Measurements from ENCODE around the gene MREG. TPM values are rescaled to one million over a fixed set of nuclear protein-coding genes. Genes with fewer than 3 reads are reported as not detected.
"Not testable (repeated sequence)": the region's sequence is repeated elsewhere in the genome, so short reads cannot be mapped to it uniquely, and the experiment has no call there.

The MREG gene
- total RNA-seq, 1 donor from 2014 or later, result 1.2 TPM

DNA sequence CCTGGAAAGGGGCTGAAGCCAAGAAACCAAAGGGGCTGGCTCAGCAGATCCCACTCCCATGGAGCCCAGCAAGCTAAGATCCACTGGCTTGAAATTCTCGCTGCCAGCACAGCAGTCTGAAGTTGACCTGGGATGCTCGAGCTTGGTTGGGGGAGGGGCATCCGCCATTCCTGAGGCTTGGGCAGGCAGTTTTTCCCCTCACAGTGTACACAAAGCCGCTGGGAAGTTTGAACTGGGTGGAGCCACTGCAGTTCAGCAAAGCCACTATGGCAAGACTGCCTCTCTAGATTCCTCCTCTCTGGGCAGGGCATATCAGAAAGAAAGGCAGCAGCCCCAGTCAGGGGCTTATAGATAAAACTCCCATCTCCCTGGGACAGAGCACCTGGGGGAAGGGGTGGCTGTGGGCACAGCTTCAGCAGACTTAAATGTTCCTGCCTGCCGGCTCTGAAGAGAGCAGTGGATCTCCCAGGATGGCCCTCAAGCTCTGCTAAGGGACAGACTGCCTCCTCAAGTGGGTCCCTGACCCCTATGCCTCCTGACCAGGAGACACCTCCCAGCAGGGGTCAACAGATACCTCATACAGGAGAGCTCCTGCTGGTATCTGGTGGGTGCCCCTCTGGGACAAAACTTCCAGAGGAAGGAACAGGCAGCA lies 24.7 kb downstream of the MREG start:
- DNase-seq (ENCODE audit: low spot score), result not testable (repeated sequence)

DNA sequence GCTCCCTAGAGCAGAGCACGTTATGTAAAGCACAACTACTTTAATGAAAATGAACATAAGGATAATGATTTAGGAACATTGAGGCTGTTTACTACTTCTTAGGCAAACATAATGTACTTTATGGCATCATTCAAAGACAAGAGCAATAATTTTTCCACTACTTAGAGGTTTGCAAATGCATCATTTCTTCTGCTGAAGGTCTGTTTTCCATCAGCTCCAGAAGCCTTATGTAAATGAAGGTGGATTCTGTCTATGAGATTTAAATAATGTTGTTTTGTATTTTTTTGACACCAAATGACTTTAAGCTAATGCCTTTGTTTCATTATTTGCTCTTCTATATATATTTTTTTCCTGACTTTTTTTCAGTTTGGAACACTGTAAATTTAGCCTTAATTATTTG lies 28.1 kb downstream of the MREG start:
- no peak for DNase-seq (ENCODE audit: low spot score)

DNA sequence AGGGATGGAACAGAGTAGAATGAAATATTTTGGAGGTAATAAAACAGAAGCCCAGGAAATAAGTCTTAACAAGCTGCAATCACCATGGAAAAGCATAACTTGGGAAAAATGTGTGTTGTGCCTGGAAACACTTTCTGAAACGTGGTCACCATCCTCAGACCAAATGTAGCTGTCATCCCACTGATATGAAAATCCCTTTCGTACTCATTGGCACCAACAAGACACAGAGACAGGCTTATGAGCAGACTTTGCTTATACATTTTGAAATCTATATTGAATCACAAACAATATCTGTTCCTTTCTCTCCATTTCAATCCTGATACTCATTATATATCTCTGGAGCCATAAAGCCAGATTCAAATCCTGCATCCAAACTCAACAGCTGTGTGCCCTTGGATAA lies 28.7 kb downstream of the MREG start:
- no peak for DNase-seq (ENCODE audit: low spot score)

DNA sequence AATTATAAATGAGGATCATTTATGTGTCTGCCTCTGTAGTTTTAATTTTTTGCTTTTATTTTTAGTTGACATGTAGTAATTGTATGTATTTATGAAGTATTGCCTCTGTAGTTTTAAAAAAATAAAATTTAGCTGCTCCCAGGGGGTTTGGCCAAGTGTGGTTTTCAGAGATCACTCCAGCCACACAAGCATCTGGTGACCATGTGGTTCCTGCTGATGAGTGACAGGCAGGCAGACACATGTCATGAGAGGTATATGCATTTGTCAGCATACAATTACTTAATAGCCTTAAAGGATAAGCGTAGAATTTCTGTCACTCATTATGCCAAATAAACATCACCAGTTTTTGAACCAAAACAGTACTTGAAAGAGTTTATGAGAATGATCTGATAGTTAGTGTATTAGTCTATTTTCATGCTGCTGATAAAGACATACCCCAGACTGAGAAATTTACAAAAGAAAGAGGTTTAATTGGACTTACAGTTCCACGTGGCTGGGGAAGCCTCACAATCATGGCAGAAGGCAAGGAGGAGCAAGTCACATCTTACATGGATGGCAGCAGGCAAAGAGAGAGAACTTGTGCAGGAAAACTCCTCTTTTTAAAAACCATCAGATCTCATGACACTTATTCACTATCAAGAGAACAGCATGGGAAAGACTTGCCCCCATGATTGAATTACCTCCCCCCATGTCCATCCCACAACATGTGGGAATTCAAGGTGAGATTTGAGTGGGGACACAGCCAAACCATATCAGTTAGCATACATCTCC lies 29.6 kb downstream of the MREG start:
- DNase-seq (ENCODE audit: low spot score), result no peak

DNA sequence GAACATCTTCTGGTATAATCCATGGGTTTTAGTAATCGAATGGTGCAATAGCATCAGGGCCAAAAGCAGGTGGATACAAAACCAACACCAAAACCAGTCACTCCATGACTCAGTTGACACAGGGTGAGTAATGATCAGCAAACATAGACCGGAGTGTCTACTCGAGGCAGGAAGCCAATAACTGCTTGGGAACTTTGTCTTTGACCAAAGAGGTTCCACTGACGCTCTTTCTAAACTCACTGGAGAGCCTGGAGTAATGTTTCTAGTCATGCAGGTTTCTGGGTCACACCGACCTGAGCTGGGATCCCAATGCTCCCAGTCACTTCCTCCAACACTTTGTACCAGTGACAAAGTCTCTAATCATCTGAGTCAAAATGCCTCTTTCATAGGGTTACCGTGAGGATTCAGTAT lies 30.9 kb downstream of the MREG start:
- no peak for DNase-seq (ENCODE audit: low spot score)

DNA sequence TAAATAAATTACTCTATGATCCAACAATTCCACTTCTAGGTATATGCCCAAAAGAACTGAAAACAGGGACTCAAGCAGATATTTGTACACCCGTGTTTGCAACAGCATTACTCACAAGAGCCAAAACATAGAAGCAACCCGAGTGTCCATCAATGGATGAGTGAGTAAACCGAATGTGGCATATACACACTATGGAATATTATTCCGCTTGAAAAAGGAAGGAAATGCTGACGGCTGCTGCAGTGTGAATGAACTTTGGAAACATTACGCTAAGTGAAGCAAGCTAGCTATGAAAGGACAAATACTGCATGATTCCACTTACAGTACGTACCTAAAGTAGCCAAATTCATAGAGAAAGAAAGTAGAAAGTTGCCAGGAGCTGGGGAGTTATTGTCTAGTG lies 32.2 kb downstream of the MREG start:
- no peak for DNase-seq (ENCODE audit: low spot score)

DNA sequence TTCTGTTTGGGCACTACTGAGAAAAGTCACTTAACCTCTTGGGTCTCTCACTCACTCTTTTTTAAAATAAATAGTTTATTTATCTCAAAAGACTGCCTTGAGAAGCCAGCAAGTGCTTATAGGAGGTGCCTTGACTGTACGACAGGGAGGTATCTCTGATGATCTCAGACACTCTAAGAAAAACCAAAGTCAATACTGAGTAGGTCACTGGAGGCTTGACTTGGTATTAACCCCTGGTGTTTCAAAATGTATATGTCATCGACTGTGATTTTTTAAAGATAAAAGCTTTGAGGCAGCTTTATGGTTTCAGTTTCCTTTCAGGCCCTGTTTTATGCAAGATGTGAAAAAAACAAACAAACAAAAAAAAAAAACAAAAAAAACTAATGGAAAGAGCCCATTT lies 33.7 kb downstream of the MREG start:
- no peak for DNase-seq (ENCODE audit: low spot score)

DNA sequence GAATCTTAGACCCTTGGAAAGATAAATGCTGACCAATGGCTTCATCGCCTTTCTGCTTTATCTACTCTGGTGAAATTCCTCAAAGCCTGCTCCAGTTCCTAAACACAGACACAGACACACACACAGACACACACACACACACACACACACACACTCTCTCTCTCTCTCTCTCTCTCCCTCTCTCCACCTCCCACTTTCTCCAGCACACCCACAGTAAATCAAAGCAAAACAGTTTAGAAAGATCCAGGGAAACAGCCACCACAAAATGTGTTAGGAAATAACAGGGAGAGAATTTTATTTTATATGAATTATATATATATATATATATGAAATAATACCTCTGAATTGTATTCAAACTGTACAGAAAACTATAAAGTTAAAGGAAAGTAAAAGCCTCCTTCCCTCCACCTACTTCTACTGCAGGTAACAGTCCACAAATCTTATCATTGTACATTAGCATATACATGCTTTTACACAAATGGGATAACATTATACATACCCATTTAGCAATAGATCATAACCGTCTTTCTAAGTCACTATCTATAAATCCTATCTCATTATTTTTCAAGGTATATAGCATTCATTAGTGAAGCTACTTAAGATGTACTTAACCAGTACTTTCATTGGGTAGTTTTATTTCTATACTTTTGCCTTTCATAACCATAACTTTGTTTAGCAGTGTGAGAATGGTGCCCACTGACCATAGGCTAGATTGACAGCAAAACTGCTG lies 38.5 kb downstream of the MREG start:
- no peak for DNase-seq (ENCODE audit: low spot score)

DNA sequence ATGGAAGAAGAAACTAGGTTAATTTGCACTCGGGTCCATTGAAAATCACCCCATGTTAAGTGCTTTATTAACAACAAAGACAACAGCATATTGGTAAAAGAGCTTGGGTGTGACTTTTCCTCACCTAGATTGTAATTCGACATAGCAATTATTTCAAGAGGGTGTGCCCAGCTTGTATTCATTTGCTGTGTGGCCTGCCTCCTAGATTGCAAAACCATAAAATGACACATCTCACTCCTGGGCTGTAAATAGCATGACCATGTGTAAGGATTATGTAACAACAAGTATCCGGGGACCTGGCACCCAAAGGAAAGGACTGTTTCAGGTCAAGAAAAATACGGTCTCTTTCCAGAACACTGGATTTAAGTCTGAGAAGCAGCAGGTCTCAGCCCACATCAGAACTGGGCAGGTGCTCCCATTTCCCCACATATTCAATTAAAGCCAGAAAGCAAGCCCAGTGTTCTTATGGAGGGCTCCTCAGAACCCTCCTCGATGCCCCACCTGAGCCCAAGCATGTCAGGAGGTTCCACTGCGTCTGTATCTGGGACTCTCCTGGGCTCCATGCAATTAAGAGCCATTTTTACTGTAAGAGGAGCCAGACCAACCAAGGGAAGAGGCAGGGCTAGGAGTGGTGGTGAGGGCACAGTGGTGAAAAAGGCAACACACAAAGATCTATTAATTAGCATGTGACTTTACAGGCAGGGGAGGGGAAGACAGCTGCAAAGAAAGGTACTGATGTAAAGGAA lies 39.2 kb downstream of the MREG start:
- DNase-seq (ENCODE audit: low spot score), result no peak

DNA sequence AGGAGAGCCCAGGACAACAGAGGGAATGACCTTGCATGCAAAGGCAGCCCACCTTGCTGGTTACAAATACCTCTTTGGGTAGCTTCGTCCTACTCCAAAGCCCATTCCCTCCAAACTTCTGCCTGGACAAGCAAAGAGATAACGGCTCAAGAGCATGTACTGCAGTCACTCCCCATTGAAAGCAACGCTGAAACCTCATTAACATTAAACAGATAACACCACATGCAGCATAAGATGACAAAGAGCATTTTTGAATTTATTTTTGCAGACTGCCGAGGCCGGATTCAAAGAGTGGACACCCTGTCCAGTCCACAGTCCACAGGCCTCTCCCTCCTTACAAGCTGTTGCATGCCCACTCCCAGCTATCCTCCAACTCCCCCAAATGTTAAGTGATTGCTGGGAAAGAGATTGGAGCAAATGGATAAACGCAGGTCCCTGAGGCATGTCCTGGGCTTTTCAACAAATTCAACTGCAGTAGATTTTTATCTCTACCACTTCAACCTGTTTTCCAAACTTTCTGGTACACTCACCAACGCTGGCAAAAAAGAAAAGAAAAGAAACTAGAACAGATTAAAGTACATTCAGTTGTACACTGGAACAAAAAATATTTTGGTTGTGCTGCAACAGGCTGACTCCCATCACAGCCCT lies 40.1 kb downstream of the MREG start:
- no peak for DNase-seq (ENCODE audit: low spot score)

DNA sequence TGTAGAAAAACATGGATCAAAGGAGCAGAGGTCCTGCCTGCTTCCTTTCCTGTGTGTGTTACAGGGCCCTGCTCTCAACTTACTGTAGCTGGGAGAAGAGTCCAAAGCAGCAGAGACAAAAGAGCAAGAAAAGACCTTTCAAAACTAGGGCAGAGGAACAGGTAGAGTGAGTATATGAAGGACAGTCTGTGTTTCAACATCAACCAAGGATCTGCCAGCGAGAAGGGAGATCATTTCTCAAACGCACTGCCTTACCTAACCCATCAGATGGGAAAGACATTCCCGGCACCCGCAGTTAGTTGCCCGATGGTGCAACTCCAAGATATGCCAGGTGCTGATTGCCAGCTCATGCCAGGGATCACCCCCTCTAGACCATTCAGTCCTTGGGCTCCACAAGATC lies 41.7 kb downstream of the MREG start:
- DNase-seq (ENCODE audit: low spot score), result no peak

DNA sequence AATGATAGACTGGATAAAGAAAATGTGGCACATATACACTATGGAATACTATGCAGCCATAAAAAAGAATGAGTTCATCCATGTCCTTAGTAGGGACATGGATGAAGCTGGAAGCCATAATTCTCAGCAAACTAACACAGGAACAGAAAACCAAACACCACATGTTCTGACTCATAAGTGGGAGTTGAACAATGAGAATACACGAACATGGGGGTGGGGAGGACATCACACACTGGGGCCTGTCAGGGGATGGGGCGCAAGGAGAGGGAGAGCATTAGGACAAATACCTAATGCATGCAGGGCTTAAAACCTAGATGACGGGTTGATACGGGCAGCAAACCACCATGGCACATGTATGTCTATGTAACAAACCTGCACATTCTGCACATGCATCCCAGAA lies 42.5 kb downstream of the MREG start:
- DNase-seq (ENCODE audit: low spot score), result not testable (repeated sequence)

DNA sequence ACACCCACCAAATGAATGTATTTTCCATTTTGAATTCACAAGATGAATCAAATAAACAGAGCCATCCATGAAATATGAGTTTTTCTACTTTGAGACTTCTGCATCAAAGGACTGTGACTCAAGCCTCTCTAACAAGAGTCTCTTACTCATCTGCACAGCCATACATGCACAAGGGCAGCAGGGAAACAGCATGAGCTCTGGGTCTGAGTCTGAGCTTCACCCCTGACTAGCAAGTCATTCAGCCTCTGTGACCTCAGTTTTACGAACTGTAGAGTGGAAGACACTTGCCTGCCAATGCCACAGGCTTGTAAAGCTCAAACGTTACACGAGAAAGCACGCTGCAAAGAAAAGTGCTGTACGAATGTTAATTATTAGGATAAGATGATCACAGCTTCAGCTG lies 42.9 kb downstream of the MREG start:
- no peak for DNase-seq (ENCODE audit: low spot score)

DNA sequence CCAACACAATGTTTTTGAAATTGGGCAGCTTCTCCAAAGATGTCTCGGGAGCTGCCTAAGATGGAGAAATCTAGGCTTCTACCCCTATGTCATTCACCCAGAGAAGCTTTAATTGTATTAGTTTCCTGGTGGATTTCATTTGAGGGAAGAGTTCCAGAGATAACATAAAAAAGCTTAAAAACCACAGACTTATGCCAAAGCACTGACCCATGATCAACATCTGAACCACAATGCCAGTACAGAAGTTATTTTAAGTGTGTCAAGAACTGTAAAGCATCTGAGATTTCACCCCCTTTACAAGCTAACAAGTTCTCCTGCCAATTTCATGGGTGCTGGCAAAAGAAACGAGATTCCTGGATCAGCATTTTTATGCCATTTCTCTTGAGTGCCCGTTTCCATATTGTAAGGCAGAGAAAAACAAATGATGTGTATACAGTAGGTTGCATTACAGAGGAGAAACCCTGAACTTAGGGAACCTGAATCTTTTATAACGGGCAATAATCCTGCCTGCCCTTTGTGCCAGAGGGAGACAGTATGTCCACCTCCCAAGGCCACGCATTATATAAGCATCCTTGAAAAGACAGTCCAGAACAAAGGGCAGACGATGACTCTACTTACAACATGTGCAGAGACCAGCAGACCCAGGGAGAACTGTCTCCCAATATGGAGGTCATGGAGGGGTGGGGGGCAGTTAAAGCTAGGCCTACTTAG lies 44.1 kb downstream of the MREG start:
- no peak for DNase-seq (ENCODE audit: low spot score)

DNA sequence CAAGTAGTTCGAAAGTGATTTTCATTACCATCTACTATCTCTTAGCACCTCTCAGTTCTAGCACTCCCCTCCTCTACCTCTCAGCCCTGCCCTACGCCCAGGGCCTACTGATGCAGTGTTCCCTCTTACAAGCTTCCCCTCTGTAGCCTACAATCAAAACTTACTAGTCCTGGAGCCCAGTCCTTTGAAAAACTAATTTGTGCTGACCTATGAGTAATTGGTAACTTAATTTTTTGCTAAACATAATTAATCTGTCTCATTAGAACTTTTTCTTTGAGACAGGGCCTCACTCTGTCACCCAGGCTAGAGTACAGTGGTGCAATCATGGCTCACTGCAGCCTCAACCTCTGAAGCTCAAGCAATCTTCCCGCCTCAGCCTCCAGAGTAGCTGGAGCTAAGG lies 44.9 kb downstream of the MREG start:
- no peak for DNase-seq (ENCODE audit: low spot score)

DNA sequence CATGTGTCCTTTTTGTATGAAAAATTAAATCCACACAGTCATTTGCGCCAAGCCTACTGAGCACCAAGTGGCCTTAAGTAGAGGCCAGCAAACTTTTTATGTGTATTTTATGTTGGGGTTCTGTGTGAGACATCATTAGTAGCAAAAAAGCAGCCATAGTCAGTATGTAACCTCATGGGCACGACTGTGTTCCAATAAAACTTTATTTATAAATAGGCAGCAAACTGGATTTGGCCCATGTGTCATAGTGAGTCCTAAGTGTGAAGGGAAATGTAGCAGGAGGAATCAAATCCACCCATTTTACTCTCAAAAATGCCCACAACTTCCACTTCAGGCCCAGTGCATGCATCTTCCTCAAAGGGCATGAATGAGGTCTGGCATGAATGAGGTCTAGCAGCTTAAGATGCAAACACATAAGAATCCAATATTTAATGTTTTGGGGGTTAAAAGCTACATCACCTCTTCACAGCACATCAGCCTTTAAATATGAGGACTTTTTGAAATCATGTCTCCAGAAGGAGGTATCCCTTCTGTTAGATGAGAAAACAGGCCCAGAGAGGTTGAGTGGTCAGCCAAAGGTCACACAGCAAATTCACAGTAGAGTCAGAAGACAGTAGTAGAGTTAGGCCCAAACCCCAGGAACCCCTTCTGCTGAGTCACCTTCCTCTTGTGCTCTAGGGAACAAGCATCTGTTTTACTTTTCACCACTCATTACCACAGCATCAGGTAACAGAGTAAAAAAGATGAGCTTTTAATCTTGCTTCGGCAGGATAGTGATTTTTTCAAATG lies 45.6 kb downstream of the MREG start:
- no peak for DNase-seq (ENCODE audit: low spot score)

DNA sequence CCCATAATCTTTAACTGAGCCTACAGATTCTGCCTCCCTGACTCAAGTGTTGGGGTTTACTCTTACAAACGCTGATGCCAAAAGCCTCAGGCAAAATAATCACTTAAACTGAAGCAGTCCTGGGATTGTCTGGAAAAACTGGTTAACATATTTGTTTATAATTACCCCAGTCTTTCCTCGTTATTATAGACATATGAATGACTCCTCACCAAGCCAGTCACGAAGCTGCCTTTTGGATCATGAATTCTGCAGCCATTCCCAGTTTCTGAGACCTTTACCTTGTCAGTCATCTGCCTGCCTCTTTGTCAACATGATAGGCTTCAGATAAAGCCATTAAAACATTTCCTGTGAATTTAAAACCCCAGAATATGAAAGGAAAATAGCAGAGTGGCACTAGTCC lies 46.4 kb downstream of the MREG start:
- no peak for DNase-seq (ENCODE audit: low spot score)

DNA sequence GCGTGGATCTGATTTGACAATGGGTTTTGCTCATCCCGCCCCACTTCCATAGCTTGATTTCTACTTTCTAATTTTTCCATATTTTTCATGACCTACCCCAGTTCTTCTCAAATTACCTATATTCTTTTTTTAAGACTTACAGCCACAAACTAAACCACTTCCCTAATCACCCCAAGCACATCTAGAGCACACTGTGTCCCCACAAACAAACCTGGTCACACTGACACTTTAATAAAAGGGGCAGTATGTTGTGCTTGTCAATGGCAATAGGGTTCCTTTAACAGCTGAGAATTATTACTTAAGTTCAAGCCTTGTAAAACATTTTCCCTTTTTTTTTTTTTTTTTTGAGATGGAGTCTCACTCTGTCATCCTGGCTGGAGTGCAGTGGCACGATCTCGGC lies 47.1 kb downstream of the MREG start:
- DNase-seq (ENCODE audit: low spot score), result no peak

DNA sequence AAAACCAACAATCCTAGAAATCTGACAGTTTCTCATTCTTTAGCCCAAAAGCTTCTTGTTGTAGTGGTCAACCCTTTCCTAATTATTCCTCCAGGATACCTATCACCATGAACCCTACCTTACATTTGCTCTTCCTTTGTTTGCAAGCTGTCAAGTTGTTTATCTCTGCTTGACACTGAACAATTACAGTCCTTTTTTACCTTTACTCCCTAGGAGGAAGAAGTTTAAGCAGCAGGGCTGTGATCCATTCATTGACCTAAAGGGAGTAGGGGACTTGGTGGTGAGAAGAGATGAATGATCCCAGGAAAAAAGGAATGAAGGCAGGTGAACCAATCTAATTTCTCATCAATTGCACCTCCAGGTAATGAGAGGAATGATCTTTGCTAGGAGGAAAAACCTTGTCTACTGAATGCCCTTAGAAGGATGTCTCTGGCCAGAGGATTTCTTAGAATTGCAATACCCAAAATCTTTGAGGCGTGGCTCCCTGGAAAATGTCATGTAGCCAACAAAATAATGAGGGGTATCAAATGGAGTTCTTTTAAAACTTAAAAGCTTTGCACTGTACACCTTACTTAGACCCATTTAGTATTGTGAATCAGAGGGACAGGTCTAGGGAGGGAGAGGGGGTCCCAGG lies 47.7 kb downstream of the MREG start:
- DNase-seq (ENCODE audit: low spot score), result no peak

DNA sequence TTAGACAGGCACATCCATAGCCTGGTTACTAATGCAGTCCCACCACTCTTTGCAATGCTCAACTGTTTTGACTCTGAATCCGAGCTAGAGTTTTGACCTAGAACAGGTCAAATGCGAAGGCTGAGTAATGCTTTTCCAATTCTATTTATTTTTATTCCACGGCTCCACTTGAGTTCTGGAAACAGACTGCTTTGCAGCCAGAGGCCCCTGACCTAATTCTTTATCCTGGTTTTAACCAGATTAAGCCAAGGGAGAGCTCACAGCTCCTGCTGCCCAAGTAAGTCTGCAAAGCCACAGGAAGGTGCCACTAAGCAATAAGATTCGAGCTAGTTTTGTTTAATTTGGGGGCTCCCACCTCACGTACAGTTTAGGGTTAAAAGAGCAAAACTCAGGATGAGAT lies 51.4 kb downstream of the MREG start:
- no peak for DNase-seq (ENCODE audit: low spot score)

Data from umbilical cord (tissue), 2 donors.